HepG2 (cell line): ENCODE results near the gene GUCA2B.

Experiments
- CTCF ChIP-seq: sonication (generic); formaldehyde crosslinking; IDR thresholded peaks from 2 replicates; pipeline ENCODE4 v1.5.0; 2020; ENCODE audit warnings: mild to moderate bottlenecking, missing genetic modification reagents, moderate library complexity
- ELK4 ChIP-seq: sonication (generic); formaldehyde crosslinking; IDR thresholded peaks from 2 replicates; pipeline ENCODE4 v1.9.0; 2021; ENCODE audit warnings: missing genetic modification reagents, borderline replicate concordance
- FOXM1 ChIP-seq: sonication (generic); formaldehyde crosslinking; IDR thresholded peaks from 2 replicates; pipeline ENCODE4 v1.5.0; 2020; ENCODE audit warnings: missing genetic modification reagents
- HMG20A ChIP-seq: IDR thresholded peaks from 2 replicates; pipeline ENCODE4 v1.6.1; 2016; ENCODE audit warnings: borderline replicate concordance
- ZNF24 ChIP-seq: fragments of 450-650 bp; IDR thresholded peaks from 2 replicates; pipeline ENCODE4 v1.6.1; 2017; ENCODE audit warnings: antibody characterized with exemption, mild to moderate bottlenecking
- ZNF354B ChIP-seq: sonication (generic); formaldehyde crosslinking; IDR thresholded peaks from 2 replicates; pipeline ENCODE4 v1.8.0; 2022; ENCODE audit warnings: mild to moderate bottlenecking, missing genetic modification reagents

DNA sequence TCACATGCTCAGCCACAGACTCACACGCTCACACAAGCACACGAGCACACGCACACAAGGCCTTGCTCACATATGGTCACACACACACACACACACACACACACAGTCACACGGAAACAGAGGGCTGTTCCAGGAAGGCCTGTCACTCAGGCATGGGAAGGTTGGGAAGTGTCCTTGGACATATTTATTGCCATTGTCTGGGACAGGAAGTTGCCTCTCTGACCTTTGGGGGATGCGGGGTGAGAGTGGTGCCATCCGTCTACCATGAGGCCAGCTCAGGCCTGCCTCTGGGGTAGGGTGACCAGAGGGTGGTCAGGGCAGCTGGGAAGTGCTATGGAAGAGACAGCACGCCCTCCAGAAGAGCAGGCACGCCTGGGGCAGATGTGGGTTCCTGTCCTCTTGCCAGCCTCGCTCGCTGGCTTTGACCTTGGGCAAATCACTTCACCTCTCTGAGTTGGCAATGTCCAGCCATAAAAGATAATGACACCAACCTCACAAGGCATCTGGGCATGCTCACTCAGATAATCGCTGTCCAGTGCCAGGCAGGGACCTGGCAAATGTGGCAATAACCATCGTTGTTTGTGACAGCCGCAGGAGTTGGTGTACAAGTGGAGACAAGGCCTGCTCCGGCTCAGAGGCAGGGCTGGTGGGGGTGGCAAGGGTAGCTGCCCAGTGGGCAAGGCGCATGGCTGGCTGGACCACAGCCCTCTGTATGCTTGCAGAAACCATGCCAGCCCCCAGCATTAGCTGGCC, 19.3 kb downstream of the GUCA2B start:
- TF ChIP-seq CTCF (CRISPR knock-in tag) (no peak), FOXM1 (CRISPR knock-in tag) (no peak), ELK4 (no peak), ZNF24 (no peak), ZNF354B (CRISPR knock-in tag) (no peak), HMG20A (CRISPR knock-in tag) (no peak)
